ENCODE results near the gene XRCC3.

The XRCC3 gene

GRCh38 chr14:103652806-103653205, 62.4 kb downstream of the XRCC3 start:
- no peak for DNase-seq (ENCODE audit: low read depth)
- no peak overlapping the region for H3K4me3 ChIP-seq (ENCODE audit: control insufficient read depth, low read depth, low read length)
- no peak for TF ChIP-seq CTCF (conservative IDR thresholded peaks at IDR 0.05; ENCODE audit: control insufficient read depth, insufficient read depth, low read depth, low read length)

GRCh38 chr14:103651585-103651984, 63.7 kb downstream of the XRCC3 start:
- DNase-seq (ENCODE audit: low read depth) = no peak
- TF ChIP-seq CTCF (conservative IDR thresholded peaks at IDR 0.05; ENCODE audit: control insufficient read depth, insufficient read depth, low read depth, low read length) = no peak
- no peak overlapping the region for H3K4me3 ChIP-seq (ENCODE audit: control insufficient read depth, low read depth, low read length)

- no peak for DNase-seq (ENCODE audit: low read depth)
- TF ChIP-seq CTCF (conservative IDR thresholded peaks at IDR 0.05; ENCODE audit: control insufficient read depth, insufficient read depth, low read depth, low read length) = no peak
- H3K4me3 ChIP-seq (ENCODE audit: control insufficient read depth, low read depth, low read length) = no peak overlapping the region
These were observed 65.0 kb downstream of the XRCC3 start for GRCh38 chr14:103650213-103650612.

- no peak overlapping the region for H3K4me3 ChIP-seq (ENCODE audit: control insufficient read depth, low read depth, low read length)
- DNase-seq (ENCODE audit: low read depth) = no peak
- no peak for TF ChIP-seq CTCF (conservative IDR thresholded peaks at IDR 0.05; ENCODE audit: control insufficient read depth, insufficient read depth, low read depth, low read length)
These were observed 66.2 kb downstream of the XRCC3 start for GRCh38 chr14:103649001-103649400.
